SK-N-SH (cell line): Measurements from ENCODE around the gene COL20A1. TPM values are rescaled to one million over a fixed set of nuclear protein-coding genes. Genes with fewer than 3 reads are reported as not detected.
A peak's percentile ranks its signal among the peaks of the same experiment; 100 is the strongest.

ENCODE experiments used
- CTCF ChIA-PET: fragments of 300-600, 350-600 bp; formaldehyde crosslinking; extraction: SDS; loops from one replicate; lab custom pipeline; 2021; lab: Yijun Ruan, JAX
- POLR2A ChIA-PET: fragments of 350-600 bp; sonication (Branson Sonifier 250); formaldehyde crosslinking; extraction: SDS; loops from one replicate; lab custom pipeline; 2020; ENCODE audit warnings: antibody characterized with exemption, inconsistent platforms; lab: Yijun Ruan, JAX
- DNase-seq: peaks from one replicate; pipeline ENCODE4 v3.0.0; 2012
- H2AFZ ChIP-seq: fragments of 200-600 bp; sonication (generic); 2 replicates; pipeline ENCODE4 v1.8.1; 2016; ENCODE audit warnings: antibody characterized with exemption, mild to moderate bottlenecking, low read depth
- H3F3A ChIP-seq: fragments of 200-600 bp; sonication (generic); replicated peaks from 2 replicates; pipeline ENCODE3; 2016; ENCODE audit warnings: antibody characterized with exemption, mild to moderate bottlenecking; ENCODE audit not compliant: insufficient read depth
- H3K27ac ChIP-seq, 2 experiments: fragments of 200-500 bp in 1 of 2; fragments of 200-600 bp in 1 of 2; sonication (Bioruptor generic) in 1 of 2; sonication (generic), shearing (Covaris generic) in 1 of 2; 2 replicates each; pipeline versions ENCODE4 v1.5.1 to v1.6.1; 2014 to 2016; ENCODE audit warnings: low read depth in 2 of 2, inconsistent platforms in 1 of 2, low read length in 1 of 2, mild to moderate bottlenecking in 1 of 2, mixed read lengths in 1 of 2
- H3K27me3 ChIP-seq: fragments of 200-600 bp; sonication (generic), shearing (Covaris generic); 2 replicates; pipeline ENCODE4 v1.6.1; 2016; ENCODE audit warnings: mixed run types; ENCODE audit not compliant: insufficient read depth
- H3K36me3 ChIP-seq, 2 experiments: fragments of 200-500 bp in 1 of 2; fragments of 200-600 bp in 1 of 2; sonication (Bioruptor generic) in 1 of 2; sonication (generic) in 1 of 2; replicated peaks in 1 of 2; 2 replicates each; pipeline versions ENCODE3 to v1.5.1; 2014 to 2016; ENCODE audit warnings: low read length in 1 of 2, mild to moderate bottlenecking in 1 of 2; ENCODE audit not compliant: insufficient read depth in 2 of 2, control insufficient read depth in 1 of 2
- H3K4me1 ChIP-seq, 2 experiments: fragments of 200-500 bp in 1 of 2; fragments of 200-600 bp in 1 of 2; sonication (Bioruptor generic) in 1 of 2; sonication (generic), shearing (Covaris generic) in 1 of 2; 2 replicates each; pipeline versions ENCODE4 v1.5.1 to v1.6.1; 2014 to 2016; ENCODE audit warnings: low read depth in 1 of 2, low read length in 1 of 2, mixed run types in 1 of 2; ENCODE audit not compliant: insufficient read depth in 2 of 2, control insufficient read depth in 1 of 2
- H3K4me2 ChIP-seq: fragments of 200-600 bp; sonication (generic), shearing (Covaris generic); 2 replicates; pipeline ENCODE4 v1.6.1; 2017; ENCODE audit warnings: mixed run types
- H3K4me3 ChIP-seq, 2 experiments: fragments of 200-500 bp in 1 of 2; fragments of 200-600 bp in 1 of 2; sonication (Bioruptor generic) in 1 of 2; sonication (generic), shearing (Covaris generic) in 1 of 2; 2 replicates each; pipeline versions ENCODE4 v1.5.1 to v1.8.1; 2014 to 2016; ENCODE audit warnings: low read depth in 2 of 2, inconsistent platforms in 1 of 2, low read length in 1 of 2, mild to moderate bottlenecking in 1 of 2, mixed read lengths in 1 of 2, moderate library complexity in 1 of 2
- H3K79me2 ChIP-seq: fragments of 200-600 bp; sonication (generic); 2 replicates; pipeline ENCODE4 v1.8.1; 2017; ENCODE audit warnings: mild to moderate bottlenecking; ENCODE audit not compliant: insufficient read depth
- H3K9ac ChIP-seq: fragments of 200-600 bp; sonication (generic); 2 replicates; pipeline ENCODE4 v1.6.1; 2017; ENCODE audit warnings: mixed run types
- H3K9me2 ChIP-seq: fragments of 200-600 bp; sonication (generic); 2 replicates; pipeline ENCODE4 v1.6.1; 2017; ENCODE audit warnings: mixed run types
- H3K9me3 ChIP-seq: fragments of 200-600 bp; sonication (generic); 2 replicates; pipeline ENCODE4 v1.6.1; 2017; ENCODE audit warnings: mixed run types, mild to moderate bottlenecking, moderate library complexity
- H4K20me1 ChIP-seq: fragments of 200-600 bp; sonication (generic); 2 replicates; pipeline ENCODE4 v1.6.1; 2017; ENCODE audit warnings: mild to moderate bottlenecking, mixed run types; ENCODE audit not compliant: insufficient read depth
- EZH2phosphoT487 ChIP-seq: fragments of 200-600 bp; sonication (generic); IDR thresholded peaks from 2 replicates; pipeline ENCODE4 v1.6.1; 2017; ENCODE audit warnings: low read depth, mixed run types, mild to moderate bottlenecking, antibody characterized with exemption, moderate library complexity, borderline replicate concordance
- FOSL2 ChIP-seq: IDR thresholded peaks from 2 replicates; pipeline ENCODE4 v1.4.0; 2012; ENCODE audit warnings: low read depth, mild to moderate bottlenecking, moderate library complexity, borderline replicate concordance
- GATA2 ChIP-seq: sonication (generic); formaldehyde crosslinking; IDR thresholded peaks from 2 replicates; pipeline ENCODE4 v1.5.0; 2020; ENCODE audit warnings: mild to moderate bottlenecking, missing genetic modification reagents
- JUND ChIP-seq: IDR thresholded peaks from 2 replicates; pipeline ENCODE4 v1.4.0; 2012
- MXI1 ChIP-seq: IDR thresholded peaks from 2 replicates; pipeline ENCODE4 v1.6.1; 2012; ENCODE audit warnings: mild to moderate bottlenecking, low read depth, low read length, improper control_type of control experiment
- RAD21 ChIP-seq: IDR thresholded peaks from 2 replicates; pipeline ENCODE4 v1.6.1; 2012; ENCODE audit warnings: mild to moderate bottlenecking, low read length
- RXRA ChIP-seq: IDR thresholded peaks from 2 replicates; pipeline ENCODE4 v1.4.0; 2012; ENCODE audit warnings: low read depth, mild to moderate bottlenecking, borderline replicate concordance
- SIN3A ChIP-seq: IDR thresholded peaks from 2 replicates; pipeline ENCODE4 v1.6.1; 2012; ENCODE audit warnings: low read depth, mild to moderate bottlenecking, low read length, moderate library complexity, borderline replicate concordance
- ZBTB33 ChIP-seq: IDR thresholded peaks from 2 replicates; pipeline ENCODE4 v1.4.0; 2012; ENCODE audit warnings: low read depth, borderline replicate concordance
- WGBS: methylation state at CpG from one replicate; pipeline ENCODE4 v1.1.6; 2017; ENCODE audit warnings: low lambda C conversion rate; 5-methylcytosine and 5-hydroxymethylcytosine counted together
- polyA plus RNA-seq, 3 experiments: library from polyadenylated mRNA; depleted of rRNA; stranded (reverse); fragments of >200 nt; gene quantifications; 2 replicates each; pipeline ENCODE4 v1.2.3, GENCODE V29; 2012
- TF ChIP-seq, protein P1 (sequence below): IDR thresholded peaks from 2 replicates; pipeline ENCODE4 v1.4.0; 2012; ENCODE audit warnings: low read depth

The COL20A1 gene
- polyA plus RNA-seq, 1 of the 3 experiments (the other 2 are of a cell fraction): not detected

- H3K4me2 ChIP-seq: peak overlapping the region; percentile 97
- H3K27me3 ChIP-seq: no peaks in the 10 kb centered on the region
- TF ChIP-seq MXI1: no peak
- no peaks in the 10 kb centered on the region for H3F3A ChIP-seq
- H3K9me3 ChIP-seq: no peaks in the 10 kb centered on the region
- WGBS: 4% methylated on average over 20 of the region's 37 CpGs
- H3K4me1 ChIP-seq: peaks cover 0 to 20% of the 10 kb centered on the region in 2 experiments; a peak in 2 of 4 replicates
- DNase-seq: no peak
- peak overlapping the region; percentile 87 to 92 for H3K4me3 ChIP-seq
- peak overlapping the region; percentile 41 to 65; a peak in 3 of 4 replicates for H3K27ac ChIP-seq
- H3K36me3 ChIP-seq: peaks cover 3 to 23% of the 10 kb centered on the region in 2 experiments
- H3K9me2 ChIP-seq: no peaks in the 10 kb centered on the region
- H3K79me2 ChIP-seq: peaks cover 55% of the 10 kb centered on the region
- ChIA-PET POLR2A (interaction anchor here (0.6 to 1.9 kb wide), 6 partner anchors 8 to 50 kb away, joined by 3 to 7 read pairs (median 4); no protein-coding TSS in a partner anchor), CTCF (interaction anchor here (0.8 to 4.7 kb wide), 11 partner anchors 8 to 301 kb away, joined by 3 to 38 read pairs (median 3); no protein-coding TSS in a partner anchor)
- 0 out of 2 replicates have a peak overlapping the region, but pooled peaks have one; percentile 51 for H2AFZ ChIP-seq
- peak overlapping the region; percentile 95 for H3K9ac ChIP-seq
- peaks cover 47% of the 10 kb centered on the region for H4K20me1 ChIP-seq
Observed at GRCh38 chr20:63273059-63273579, 19.9 kb upstream of the COL20A1 start.

DNA sequence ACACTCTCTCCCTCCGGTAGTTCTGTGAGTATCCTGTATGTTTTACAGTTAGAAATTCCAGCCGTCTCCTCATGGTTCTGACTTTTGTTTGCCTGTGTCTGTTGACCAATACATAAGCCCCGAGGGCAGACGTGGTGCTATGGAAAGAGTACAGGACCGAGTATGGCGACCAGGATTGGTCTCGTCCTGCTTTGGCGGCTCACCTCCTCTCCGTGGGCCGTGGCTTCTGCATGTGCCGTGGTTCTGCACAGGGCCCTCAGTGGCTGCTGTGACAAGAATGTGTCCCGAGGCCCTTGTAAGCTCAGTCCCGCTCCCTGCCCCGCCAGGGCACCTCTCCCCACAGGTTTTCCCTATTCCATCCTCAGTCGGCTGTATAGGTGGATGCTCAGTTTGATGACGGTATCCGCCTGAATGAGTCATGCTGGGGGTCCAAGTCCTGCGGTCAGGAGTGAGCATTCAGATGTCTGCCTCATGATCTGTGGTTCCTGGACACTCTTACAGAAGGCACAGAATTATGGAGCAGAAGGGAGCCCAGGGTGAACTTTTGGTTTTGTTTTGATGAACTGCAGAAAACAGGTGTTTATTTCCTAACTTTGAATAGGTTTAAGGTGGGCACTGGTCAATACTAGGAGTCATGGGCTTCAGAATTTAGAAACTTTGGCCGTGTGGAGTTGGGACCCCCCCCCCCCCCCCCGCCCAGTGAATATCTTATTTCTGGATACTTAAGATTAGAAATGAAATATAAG lies 19.2 kb upstream of the COL20A1 start:
- POLR2A ChIA-PET: interaction anchor here (0.6 to 1.8 kb wide), 2 partner anchors 14 to 17 kb away, joined by 3 to 7 read pairs; no protein-coding TSS in a partner anchor
- H3K79me2 ChIP-seq: peaks cover 58% of the 10 kb centered on the region
- peak overlapping the region; percentile 87 to 92 for H3K4me3 ChIP-seq

GRCh38 chr20:63274381-63275228 lies 18.4 kb upstream of the COL20A1 start:
- Histone ChIP-seq H3K27me3 (no peaks in the 10 kb centered on the region), H3K4me1 (peaks cover 0 to 20% of the 10 kb centered on the region in 2 experiments; a peak in 2 of 4 replicates), H3K4me2 (peak overlapping the region; percentile 97), H3K36me3 (peaks cover 13 to 35% of the 10 kb centered on the region in 2 experiments), H3K9ac (0 out of 2 replicates have a peak overlapping the region, but pooled peaks have one; percentile 23), H3K79me2 (peaks cover 58% of the 10 kb centered on the region), H3K4me3 (peak overlapping the region in 1 of 2 experiments; percentile 23; a peak in 1 of 4 replicates), H4K20me1 (peaks cover 52% of the 10 kb centered on the region), H3F3A (no peaks in the 10 kb centered on the region), H3K9me2 (no peaks in the 10 kb centered on the region), H3K27ac (no peak overlapping the region), H2AFZ (no peak overlapping the region), H3K9me3 (no peaks in the 10 kb centered on the region)
- WGBS: 74% methylated on average over 17 of the region's 17 CpGs
- DNase-seq: no peak
- ChIA-PET CTCF (interaction anchor here (1.1 to 1.8 kb wide), 2 partner anchors 16 to 51 kb away, joined by 3 to 5 read pairs; no protein-coding TSS in a partner anchor), POLR2A (no interaction called here)
- TF ChIP-seq EZH2phosphoT487: no peak
- TF ChIP-seq, protein P1, sequence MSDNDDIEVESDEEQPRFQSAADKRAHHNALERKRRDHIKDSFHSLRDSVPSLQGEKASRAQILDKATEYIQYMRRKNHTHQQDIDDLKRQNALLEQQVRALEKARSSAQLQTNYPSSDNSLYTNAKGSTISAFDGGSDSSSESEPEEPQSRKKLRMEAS: no peak
- TF ChIP-seq RXRA: no peak
- no peak for TF ChIP-seq RAD21
- TF ChIP-seq JUND: no peak
- TF ChIP-seq ZBTB33: no peak
- TF ChIP-seq SIN3A: no peak

More for the DNA sequence above, 19.2 kb upstream of the COL20A1 start:
- DNase-seq: no peak
- peak overlapping the region; percentile 95 for H3K9ac ChIP-seq
- H3K4me1 ChIP-seq: peaks cover 0 to 20% of the 10 kb centered on the region in 2 experiments; a peak in 2 of 4 replicates
- peak overlapping the region in 1 of 2 experiments; percentile 41; a peak in 2 of 4 replicates for H3K27ac ChIP-seq
- H2AFZ ChIP-seq: no peak overlapping the region
- peak overlapping the region; percentile 97 for H3K4me2 ChIP-seq
- WGBS: 13% methylated on average over 12 of the region's 20 CpGs
- H4K20me1 ChIP-seq: peaks cover 48% of the 10 kb centered on the region
- peaks cover 5 to 30% of the 10 kb centered on the region in 2 experiments for H3K36me3 ChIP-seq
- no peaks in the 10 kb centered on the region for H3K27me3 ChIP-seq
- no peaks in the 10 kb centered on the region for H3K9me3 ChIP-seq
- no peaks in the 10 kb centered on the region for H3K9me2 ChIP-seq
- CTCF ChIA-PET: interaction anchor here (0.8 to 4.7 kb wide), 5 partner anchors 17 to 49 kb away, joined by 3 to 38 read pairs (median 5); no protein-coding TSS in a partner anchor
- TF ChIP-seq FOSL2 (peak; percentile 53; the same call in 1 of the 2 replicates), JUND (peak; percentile 28; the same call in 1 of the 2 replicates), RXRA (no peak), GATA2 (CRISPR knock-in tag) (no peak)
- H3F3A ChIP-seq: no peaks in the 10 kb centered on the region
